ENCODE measurements around the gene SOS1. TPM values are rescaled to one million over a fixed set of nuclear protein-coding genes. Genes with fewer than 3 reads are reported as not detected.

The SOS1 gene
- total and polyA plus RNA-seq, 2 of the 13 experiments (the other 11 are each of a cell fraction or from before 2014, with no cell fraction given) = 20.8 to 60.4 TPM

DNA sequence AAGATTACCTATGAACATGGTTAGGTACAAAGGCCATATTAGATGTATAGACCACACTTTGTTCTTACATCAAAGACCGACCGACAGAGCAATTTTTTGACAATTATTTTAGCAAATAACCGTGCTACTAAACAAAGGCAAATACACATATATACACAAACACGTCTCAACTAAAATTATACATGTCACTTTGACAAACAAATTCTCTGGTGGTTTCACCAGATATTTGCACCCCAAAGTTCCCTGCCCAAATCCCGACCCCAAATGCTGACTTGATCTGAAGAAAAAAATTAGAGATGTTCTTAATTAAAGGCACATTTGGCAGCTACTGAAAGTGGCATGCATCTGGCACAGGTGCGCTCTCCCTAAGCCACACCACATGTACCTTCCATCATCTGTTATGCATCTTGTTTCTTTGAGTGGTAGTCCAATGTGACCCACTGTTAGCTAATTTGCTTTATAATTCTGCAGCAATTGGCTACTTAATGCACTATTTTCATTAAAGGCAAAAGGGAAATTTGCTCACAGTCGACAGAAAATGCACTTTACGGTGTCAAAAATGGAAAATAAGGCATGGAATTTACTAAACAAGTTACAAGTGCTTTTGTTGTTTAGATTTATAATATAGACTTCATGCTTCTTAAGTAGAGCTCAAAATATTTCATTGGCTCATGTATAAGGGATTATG lies 139.0 kb downstream of the SOS1 start (continued):
- TF ChIP-seq, protein P1, sequence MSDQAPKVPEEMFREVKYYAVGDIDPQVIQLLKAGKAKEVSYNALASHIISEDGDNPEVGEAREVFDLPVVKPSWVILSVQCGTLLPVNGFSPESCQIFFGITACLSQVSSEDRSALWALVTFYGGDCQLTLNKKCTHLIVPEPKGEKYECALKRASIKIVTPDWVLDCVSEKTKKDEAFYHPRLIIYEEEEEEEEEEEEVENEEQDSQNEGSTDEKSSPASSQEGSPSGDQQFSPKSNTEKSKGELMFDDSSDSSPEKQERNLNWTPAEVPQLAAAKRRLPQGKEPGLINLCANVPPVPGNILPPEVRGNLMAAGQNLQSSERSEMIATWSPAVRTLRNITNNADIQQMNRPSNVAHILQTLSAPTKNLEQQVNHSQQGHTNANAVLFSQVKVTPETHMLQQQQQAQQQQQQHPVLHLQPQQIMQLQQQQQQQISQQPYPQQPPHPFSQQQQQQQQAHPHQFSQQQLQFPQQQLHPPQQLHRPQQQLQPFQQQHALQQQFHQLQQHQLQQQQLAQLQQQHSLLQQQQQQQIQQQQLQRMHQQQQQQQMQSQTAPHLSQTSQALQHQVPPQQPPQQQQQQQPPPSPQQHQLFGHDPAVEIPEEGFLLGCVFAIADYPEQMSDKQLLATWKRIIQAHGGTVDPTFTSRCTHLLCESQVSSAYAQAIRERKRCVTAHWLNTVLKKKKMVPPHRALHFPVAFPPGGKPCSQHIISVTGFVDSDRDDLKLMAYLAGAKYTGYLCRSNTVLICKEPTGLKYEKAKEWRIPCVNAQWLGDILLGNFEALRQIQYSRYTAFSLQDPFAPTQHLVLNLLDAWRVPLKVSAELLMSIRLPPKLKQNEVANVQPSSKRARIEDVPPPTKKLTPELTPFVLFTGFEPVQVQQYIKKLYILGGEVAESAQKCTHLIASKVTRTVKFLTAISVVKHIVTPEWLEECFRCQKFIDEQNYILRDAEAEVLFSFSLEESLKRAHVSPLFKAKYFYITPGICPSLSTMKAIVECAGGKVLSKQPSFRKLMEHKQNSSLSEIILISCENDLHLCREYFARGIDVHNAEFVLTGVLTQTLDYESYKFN (CRISPR knock-in tag; conservative IDR thresholded peaks at IDR 0.05) = peak; percentile 99
- TF ChIP-seq ZSCAN21 (CRISPR knock-in tag; IDR thresholded peaks at IDR 0.05; ENCODE audit: borderline replicate concordance) (no peak), FOXA3 (CRISPR knock-in tag; IDR thresholded peaks at IDR 0.05) (peak; percentile 89), HDAC6 (IDR thresholded peaks at IDR 0.05; ENCODE audit: low read depth, low read length) (no peak), NR2C2 (CRISPR knock-in tag; IDR thresholded peaks at IDR 0.05; ENCODE audit: borderline replicate concordance) (0 out of 2 replicates have a peak, but pooled peaks have one; percentile 35), ZNF549 (CRISPR knock-in tag; IDR thresholded peaks at IDR 0.05) (peak; percentile 14; the same call in 1 of the 2 replicates), SMARCC2 (IDR thresholded peaks at IDR 0.05) (peak; percentile 37; the same call in 1 of the 2 replicates), RBM22 (optimal IDR thresholded peaks at IDR 0.05; ENCODE audit: low read length) (peak; percentile 69), ZNF354B (CRISPR knock-in tag; IDR thresholded peaks at IDR 0.05) (no peak), ETV5 (CRISPR knock-in tag; IDR thresholded peaks at IDR 0.05; ENCODE audit: borderline replicate concordance) (no peak), PCBP1 (IDR thresholded peaks at IDR 0.05; ENCODE audit: borderline replicate concordance, low read depth, low read length) (no peak), HNRNPH1 (optimal IDR thresholded peaks at IDR 0.05; ENCODE audit: low read depth, low read length) (no peak), ZBTB42 (CRISPR knock-in tag; IDR thresholded peaks at IDR 0.05) (0 out of 2 replicates have a peak, but pooled peaks have one; percentile 38), NFIC (IDR thresholded peaks at IDR 0.05; ENCODE audit: low read length) (peak; percentile 96), ZNF766 (CRISPR knock-in tag; IDR thresholded peaks at IDR 0.05; ENCODE audit: borderline replicate concordance) (no peak), CC2D1A (CRISPR knock-in tag; IDR thresholded peaks at IDR 0.05) (no peak), ASH2L (IDR thresholded peaks at IDR 0.05; ENCODE audit: insufficient read length, low read depth, low read length) (peak; percentile 95)
- TF ChIP-seq, protein P2, sequence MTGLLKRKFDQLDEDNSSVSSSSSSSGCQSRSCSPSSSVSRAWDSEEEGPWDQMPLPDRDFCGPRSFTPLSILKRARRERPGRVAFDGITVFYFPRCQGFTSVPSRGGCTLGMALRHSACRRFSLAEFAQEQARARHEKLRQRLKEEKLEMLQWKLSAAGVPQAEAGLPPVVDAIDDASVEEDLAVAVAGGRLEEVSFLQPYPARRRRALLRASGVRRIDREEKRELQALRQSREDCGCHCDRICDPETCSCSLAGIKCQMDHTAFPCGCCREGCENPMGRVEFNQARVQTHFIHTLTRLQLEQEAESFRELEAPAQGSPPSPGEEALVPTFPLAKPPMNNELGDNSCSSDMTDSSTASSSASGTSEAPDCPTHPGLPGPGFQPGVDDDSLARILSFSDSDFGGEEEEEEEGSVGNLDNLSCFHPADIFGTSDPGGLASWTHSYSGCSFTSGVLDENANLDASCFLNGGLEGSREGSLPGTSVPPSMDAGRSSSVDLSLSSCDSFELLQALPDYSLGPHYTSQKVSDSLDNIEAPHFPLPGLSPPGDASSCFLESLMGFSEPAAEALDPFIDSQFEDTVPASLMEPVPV (CRISPR knock-in tag; IDR thresholded peaks at IDR 0.05) = 0 out of 2 replicates have a peak, but pooled peaks have one; percentile 35
- TF ChIP-seq, protein P3, sequence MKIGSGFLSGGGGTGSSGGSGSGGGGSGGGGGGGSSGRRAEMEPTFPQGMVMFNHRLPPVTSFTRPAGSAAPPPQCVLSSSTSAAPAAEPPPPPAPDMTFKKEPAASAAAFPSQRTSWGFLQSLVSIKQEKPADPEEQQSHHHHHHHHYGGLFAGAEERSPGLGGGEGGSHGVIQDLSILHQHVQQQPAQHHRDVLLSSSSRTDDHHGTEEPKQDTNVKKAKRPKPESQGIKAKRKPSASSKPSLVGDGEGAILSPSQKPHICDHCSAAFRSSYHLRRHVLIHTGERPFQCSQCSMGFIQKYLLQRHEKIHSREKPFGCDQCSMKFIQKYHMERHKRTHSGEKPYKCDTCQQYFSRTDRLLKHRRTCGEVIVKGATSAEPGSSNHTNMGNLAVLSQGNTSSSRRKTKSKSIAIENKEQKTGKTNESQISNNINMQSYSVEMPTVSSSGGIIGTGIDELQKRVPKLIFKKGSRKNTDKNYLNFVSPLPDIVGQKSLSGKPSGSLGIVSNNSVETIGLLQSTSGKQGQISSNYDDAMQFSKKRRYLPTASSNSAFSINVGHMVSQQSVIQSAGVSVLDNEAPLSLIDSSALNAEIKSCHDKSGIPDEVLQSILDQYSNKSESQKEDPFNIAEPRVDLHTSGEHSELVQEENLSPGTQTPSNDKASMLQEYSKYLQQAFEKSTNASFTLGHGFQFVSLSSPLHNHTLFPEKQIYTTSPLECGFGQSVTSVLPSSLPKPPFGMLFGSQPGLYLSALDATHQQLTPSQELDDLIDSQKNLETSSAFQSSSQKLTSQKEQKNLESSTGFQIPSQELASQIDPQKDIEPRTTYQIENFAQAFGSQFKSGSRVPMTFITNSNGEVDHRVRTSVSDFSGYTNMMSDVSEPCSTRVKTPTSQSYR (CRISPR knock-in tag; IDR thresholded peaks at IDR 0.05; ENCODE audit: borderline replicate concordance) = no peak

Data from HepG2 (cell line).